ENCODE measurements around the gene LRIT2. TPM values are rescaled to one million over a fixed set of nuclear protein-coding genes. Genes with fewer than 3 reads are reported as not detected.

The LRIT2 gene
- total RNA-seq, 1 experiment from 2014 or later = not detected

- TF ChIP-seq USF1 (CRISPR knock-in tag; IDR thresholded peaks at IDR 0.05) (no peak), SP1 (CRISPR knock-in tag; conservative IDR thresholded peaks at IDR 0.05) (no peak), ZNF219 (CRISPR knock-in tag; IDR thresholded peaks at IDR 0.05; ENCODE audit: borderline replicate concordance) (no peak), AR (CRISPR knock-in tag; IDR thresholded peaks at IDR 0.05) (no peak)
Observed at GRCh38 chr10:84200537-84201243, 24.7 kb downstream of the LRIT2 start (continued).

- ATAC-seq (no peak), DNase-seq (ENCODE audit: low spot score) (no peak)
- ChIA-PET CTCF (interaction anchor here (0.6 to 1.7 kb wide), 2 partner anchors 50 to 176 kb away, joined by 3 to 7 read pairs; no protein-coding TSS in a partner anchor), POLR2A (no interaction called here)
- H3K27ac Mint-ChIP-seq = no peak overlapping the region; the same call in 1 of the 2 replicates
- H3K4me3 Mint-ChIP-seq = no peak overlapping the region
- peaks cover 9% of the 10 kb centered on the region; the same call in 1 of the 2 replicates for H3K4me1 Mint-ChIP-seq
- no peaks in the 10 kb centered on the region for H3K36me3 Mint-ChIP-seq
- peaks cover 41% of the 10 kb centered on the region for H3K27me3 Mint-ChIP-seq (ENCODE audit: low read depth)
- H3K9me3 Mint-ChIP-seq = no peaks in the 10 kb centered on the region
- TF ChIP-seq ZNF263 (CRISPR knock-in tag; IDR thresholded peaks at IDR 0.05; ENCODE audit: low read depth) (no peak), MLX (CRISPR knock-in tag; IDR thresholded peaks at IDR 0.05) (no peak), KAT7 (CRISPR knock-in tag; IDR thresholded peaks at IDR 0.05; ENCODE audit: borderline replicate concordance) (no peak), E2F5 (CRISPR knock-in tag; IDR thresholded peaks at IDR 0.05) (no peak), ATF6 (CRISPR knock-in tag; IDR thresholded peaks at IDR 0.05) (no peak), EMX1 (CRISPR knock-in tag; IDR thresholded peaks at IDR 0.05) (no peak), E2F4 (CRISPR knock-in tag; IDR thresholded peaks at IDR 0.05; ENCODE audit: borderline replicate concordance, low read depth) (no peak), STAT6 (CRISPR knock-in tag; conservative IDR thresholded peaks at IDR 0.05; ENCODE audit: low read depth) (no peak), PREB (CRISPR knock-in tag; IDR thresholded peaks at IDR 0.05; ENCODE audit: borderline replicate concordance) (no peak), ZNF512 (CRISPR knock-in tag; IDR thresholded peaks at IDR 0.05; ENCODE audit: borderline replicate concordance) (no peak), CBFB (CRISPR knock-in tag; IDR thresholded peaks at IDR 0.05; ENCODE audit: low read depth) (no peak), TEAD1 (CRISPR knock-in tag; IDR thresholded peaks at IDR 0.05) (no peak), OVOL2 (CRISPR knock-in tag; IDR thresholded peaks at IDR 0.05; ENCODE audit: borderline replicate concordance) (no peak)
Observed at GRCh38 chr10:84198206-84198915, 27.0 kb downstream of the LRIT2 start.
